ENCODE data around the gene KLK1. TPM values are rescaled to one million over a fixed set of nuclear protein-coding genes. Genes with fewer than 3 reads are reported as not detected.

Gene KLK1
- total and polyA plus RNA-seq, 2 of the 13 experiments (the other 11 are each of a cell fraction or from before 2014, with no cell fraction given), result not detected

DNA sequence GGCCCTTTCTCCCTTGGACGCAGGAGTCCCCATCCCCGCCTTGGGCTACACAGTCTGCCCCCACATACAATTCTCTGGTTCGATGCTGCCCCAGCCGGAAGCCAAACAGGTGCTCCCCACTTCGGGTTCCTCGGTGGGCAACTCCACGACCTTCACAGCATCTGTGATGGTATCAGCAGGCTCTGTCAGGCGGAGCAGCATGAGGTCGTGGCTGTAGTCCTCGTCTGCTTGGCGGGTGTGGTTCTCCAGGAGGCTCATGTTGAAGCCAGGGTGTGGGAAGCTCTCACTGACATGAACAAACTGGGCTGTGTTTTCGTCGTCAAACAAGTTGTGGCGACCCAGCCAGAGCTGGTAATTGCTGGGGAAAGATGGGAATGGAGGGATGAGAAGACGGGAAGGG, 3.5 kb downstream of the KLK1 start (continued):
- TF ChIP-seq, protein P1, sequence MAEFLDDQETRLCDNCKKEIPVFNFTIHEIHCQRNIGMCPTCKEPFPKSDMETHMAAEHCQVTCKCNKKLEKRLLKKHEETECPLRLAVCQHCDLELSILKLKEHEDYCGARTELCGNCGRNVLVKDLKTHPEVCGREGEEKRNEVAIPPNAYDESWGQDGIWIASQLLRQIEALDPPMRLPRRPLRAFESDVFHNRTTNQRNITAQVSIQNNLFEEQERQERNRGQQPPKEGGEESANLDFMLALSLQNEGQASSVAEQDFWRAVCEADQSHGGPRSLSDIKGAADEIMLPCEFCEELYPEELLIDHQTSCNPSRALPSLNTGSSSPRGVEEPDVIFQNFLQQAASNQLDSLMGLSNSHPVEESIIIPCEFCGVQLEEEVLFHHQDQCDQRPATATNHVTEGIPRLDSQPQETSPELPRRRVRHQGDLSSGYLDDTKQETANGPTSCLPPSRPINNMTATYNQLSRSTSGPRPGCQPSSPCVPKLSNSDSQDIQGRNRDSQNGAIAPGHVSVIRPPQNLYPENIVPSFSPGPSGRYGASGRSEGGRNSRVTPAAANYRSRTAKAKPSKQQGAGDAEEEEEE (CRISPR knock-in tag; IDR thresholded peaks at IDR 0.05; ENCODE audit: borderline replicate concordance), result no peak
- TF ChIP-seq ZC3H4 (CRISPR knock-in tag; IDR thresholded peaks at IDR 0.05; ENCODE audit: borderline replicate concordance) (no peak), ZNF546 (CRISPR knock-in tag; conservative IDR thresholded peaks at IDR 0.05) (no peak), ZBTB1 (CRISPR knock-in tag; IDR thresholded peaks at IDR 0.05; ENCODE audit: borderline replicate concordance) (no peak)
- TF ChIP-seq, protein P2, sequence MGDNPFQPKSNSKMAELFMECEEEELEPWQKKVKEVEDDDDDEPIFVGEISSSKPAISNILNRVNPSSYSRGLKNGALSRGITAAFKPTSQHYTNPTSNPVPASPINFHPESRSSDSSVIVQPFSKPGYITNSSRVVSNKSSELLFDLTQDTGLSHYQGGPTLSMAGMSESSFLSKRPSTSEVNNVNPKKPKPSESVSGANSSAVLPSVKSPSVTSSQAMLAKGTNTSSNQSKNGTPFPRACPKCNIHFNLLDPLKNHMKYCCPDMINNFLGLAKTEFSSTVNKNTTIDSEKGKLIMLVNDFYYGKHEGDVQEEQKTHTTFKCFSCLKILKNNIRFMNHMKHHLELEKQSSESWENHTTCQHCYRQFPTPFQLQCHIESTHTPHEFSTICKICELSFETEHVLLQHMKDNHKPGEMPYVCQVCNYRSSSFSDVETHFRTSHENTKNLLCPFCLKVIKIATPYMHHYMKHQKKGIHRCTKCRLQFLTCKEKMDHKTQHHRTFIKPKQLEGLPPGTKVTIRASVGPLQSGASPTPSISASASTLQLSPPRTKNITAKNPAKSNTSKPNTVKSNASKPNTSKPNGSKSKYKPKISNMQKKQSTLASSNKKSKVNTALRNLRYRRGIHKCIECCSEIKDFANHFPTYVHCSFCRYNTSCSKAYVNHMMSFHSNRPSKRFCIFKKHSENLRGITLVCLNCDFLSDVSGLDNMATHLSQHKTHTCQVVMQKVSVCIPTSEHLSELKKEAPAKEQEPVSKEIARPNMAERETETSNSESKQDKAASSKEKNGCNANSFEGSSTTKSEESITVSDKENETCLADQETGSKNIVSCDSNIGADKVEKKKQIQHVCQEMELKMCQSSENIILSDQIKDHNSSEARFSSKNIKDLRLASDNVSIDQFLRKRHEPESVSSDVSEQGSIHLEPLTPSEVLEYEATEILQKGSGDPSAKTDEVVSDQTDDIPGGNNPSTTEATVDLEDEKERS (CRISPR knock-in tag; IDR thresholded peaks at IDR 0.05), result no peak

DNA sequence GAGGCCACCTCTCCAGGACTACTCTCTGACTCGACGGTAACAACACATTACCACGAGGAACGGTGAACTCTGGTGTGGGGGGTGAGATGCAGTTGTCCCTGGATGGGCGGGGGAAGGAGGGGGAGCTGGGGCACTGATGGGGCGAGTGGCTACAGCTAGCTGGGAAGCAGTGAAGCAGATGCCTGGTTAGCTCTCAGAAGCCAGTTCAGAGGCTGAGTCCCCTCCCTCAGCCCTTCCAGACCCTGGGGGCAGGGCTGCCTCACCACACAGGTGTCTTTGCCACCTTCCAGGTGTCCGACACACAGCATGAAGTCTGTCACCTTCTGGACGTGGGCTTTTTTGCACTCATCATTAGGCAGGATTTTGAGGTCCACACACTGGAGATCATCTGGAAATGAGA, 4.0 kb downstream of the KLK1 start:
- no peak overlapping the region for H3K9ac ChIP-seq (ENCODE audit: insufficient read depth, low read depth, low read length)
- POLR2A ChIA-PET, result no interaction called here
- peaks cover 7 to 43% of the 10 kb centered on the region in 2 experiments for H3K27me3 ChIP-seq (ENCODE audit: control insufficient read depth in 1 of 2, insufficient read depth in 2 of 2, low read length in 2 of 2)
- H4K20me1 ChIP-seq (ENCODE audit: insufficient read depth, low read length), result no peaks in the 10 kb centered on the region
- no peaks in the 10 kb centered on the region for H3K4me1 ChIP-seq (ENCODE audit: insufficient read depth, low read length)
- H3K27ac ChIP-seq (ENCODE audit: extremely low read length, insufficient read depth, low read length), result no peak overlapping the region
- intact Hi-C loops (cut with micrococcal nuclease; ENCODE audit: unreplicated experiment) (no loop called here), in situ Hi-C loops (cut with HindIII; ENCODE audit: extremely low pct_ligation_motif_present, low pct_unique_long_range_greater_than_20kb) (no loop called here)
- TF ChIP-seq, protein P3, sequence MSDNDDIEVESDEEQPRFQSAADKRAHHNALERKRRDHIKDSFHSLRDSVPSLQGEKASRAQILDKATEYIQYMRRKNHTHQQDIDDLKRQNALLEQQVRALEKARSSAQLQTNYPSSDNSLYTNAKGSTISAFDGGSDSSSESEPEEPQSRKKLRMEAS (IDR thresholded peaks at IDR 0.05), result no peak
- TF ChIP-seq ARID2 (CRISPR knock-in tag; IDR thresholded peaks at IDR 0.05; ENCODE audit: borderline replicate concordance) (no peak), SRSF9 (IDR thresholded peaks at IDR 0.05; ENCODE audit: borderline replicate concordance, insufficient read depth, low read depth, low read length, poor library complexity, severe bottlenecking) (no peak)
- TF ChIP-seq, protein P4, sequence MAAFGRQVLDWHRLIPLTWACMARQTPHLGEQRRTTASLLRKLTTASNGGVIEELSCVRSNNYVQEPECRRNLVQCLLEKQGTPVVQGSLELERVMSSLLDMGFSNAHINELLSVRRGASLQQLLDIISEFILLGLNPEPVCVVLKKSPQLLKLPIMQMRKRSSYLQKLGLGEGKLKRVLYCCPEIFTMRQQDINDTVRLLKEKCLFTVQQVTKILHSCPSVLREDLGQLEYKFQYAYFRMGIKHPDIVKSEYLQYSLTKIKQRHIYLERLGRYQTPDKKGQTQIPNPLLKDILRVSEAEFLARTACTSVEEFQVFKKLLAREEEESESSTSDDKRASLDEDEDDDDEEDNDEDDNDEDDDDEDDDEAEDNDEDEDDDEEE (CRISPR knock-in tag; IDR thresholded peaks at IDR 0.05), result no peak
- TF ChIP-seq, protein P5, sequence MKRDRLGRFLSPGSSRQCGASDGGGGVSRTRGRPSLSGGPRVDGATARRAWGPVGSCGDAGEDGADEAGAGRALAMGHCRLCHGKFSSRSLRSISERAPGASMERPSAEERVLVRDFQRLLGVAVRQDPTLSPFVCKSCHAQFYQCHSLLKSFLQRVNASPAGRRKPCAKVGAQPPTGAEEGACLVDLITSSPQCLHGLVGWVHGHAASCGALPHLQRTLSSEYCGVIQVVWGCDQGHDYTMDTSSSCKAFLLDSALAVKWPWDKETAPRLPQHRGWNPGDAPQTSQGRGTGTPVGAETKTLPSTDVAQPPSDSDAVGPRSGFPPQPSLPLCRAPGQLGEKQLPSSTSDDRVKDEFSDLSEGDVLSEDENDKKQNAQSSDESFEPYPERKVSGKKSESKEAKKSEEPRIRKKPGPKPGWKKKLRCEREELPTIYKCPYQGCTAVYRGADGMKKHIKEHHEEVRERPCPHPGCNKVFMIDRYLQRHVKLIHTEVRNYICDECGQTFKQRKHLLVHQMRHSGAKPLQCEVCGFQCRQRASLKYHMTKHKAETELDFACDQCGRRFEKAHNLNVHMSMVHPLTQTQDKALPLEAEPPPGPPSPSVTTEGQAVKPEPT (CRISPR knock-in tag; IDR thresholded peaks at IDR 0.05; ENCODE audit: low read depth), result no peak
- H3K4me2 ChIP-seq (ENCODE audit: low read depth, low read length), result no peak overlapping the region
- no peak for DNase-seq (ENCODE audit: low spot score)
- 24% methylated on average over 5 of the region's 8 CpGs for WGBS (ENCODE audit: low lambda C conversion rate)
- H2AFZ ChIP-seq (ENCODE audit: low read length), result no peak overlapping the region
- no peaks in the 10 kb centered on the region for H3K36me3 ChIP-seq (replicated peaks in 1 of 2; ENCODE audit: control insufficient read depth in 1 of 2, insufficient read depth in 2 of 2, low read length in 2 of 2)
- no peaks in the 10 kb centered on the region for H3K9me3 ChIP-seq (ENCODE audit: low read length)
- BruUV-seq (replicated peaks), result no TSS peak
- no peaks in the 10 kb centered on the region for H3K79me2 ChIP-seq (ENCODE audit: insufficient read depth, low read length)
- FAIRE-seq, result no peak
- CTCF ChIA-PET (ENCODE audit: low intra/inter-chr PET ratio, low total read pairs), result no interaction called here
- H3K4me3 ChIP-seq (replicated peaks in 1 of 3; ENCODE audit: insufficient read depth in 1 of 3, low read depth in 2 of 3, low read length in 3 of 3), result no peak overlapping the region
- no peak for ATAC-seq

Measured in HepG2 (cell line).